T-cell (primary cell): ENCODE measurements around the gene CSRP3. TPM values are rescaled to one million over a fixed set of nuclear protein-coding genes. Genes with fewer than 3 reads are reported as not detected.

ENCODE experiments used
- ATAC-seq, 4 experiments: fragments of 200-7000 bp in 3 of 4; fragments of 150-1000 bp in 1 of 4; cut with Tn5 transposase; replicated peaks in 1 of 4; 1 replicate in 3 of 4; 2 replicates in 1 of 4; pipeline ENCODE4 v1.10.0; 2021; ENCODE audit warnings: moderate library complexity in 3 of 4, mild to moderate bottlenecking in 2 of 4, moderate number of reproducible peaks in 1 of 4
- CTCF ChIA-PET, 2 donors: fragments of 300-600 bp; sonication (Branson Sonifier 250); formaldehyde crosslinking; loops; one replicate each; lab custom pipeline; 2022; ENCODE audit warnings: antibody characterized with exemption in 2 of 2; lab: Charles Lee
- POLR2A ChIA-PET, 2 donors: fragments of 300-600 bp; sonication (Branson Sonifier 250); formaldehyde crosslinking; loops; one replicate each; lab custom pipeline; 2022; ENCODE audit warnings: antibody characterized with exemption in 2 of 2; lab: Charles Lee
- DNase-seq, 35 experiments: peaks; one replicate each; pipeline versions ENCODE4 v3.0.0 to v3.0.0-alpha.2; 2013 to 2023
- H3K27ac ChIP-seq: one replicate; pipeline ENCODE4 v1.5.1; 2013; ENCODE audit warnings: low read length
- H3K27me3 ChIP-seq, 2 experiments: replicated peaks in 1 of 2; 1 replicate in 1 of 2; 2 replicates in 1 of 2; pipeline versions ENCODE4 v1.6.1 to v1.7.0; 2013; ENCODE audit warnings: low read length in 1 of 2, mixed read lengths in 1 of 2; ENCODE audit not compliant: control insufficient read depth in 2 of 2, insufficient read depth in 2 of 2; ENCODE audit errors: extremely low read depth in 1 of 2
- H3K36me3 ChIP-seq, 2 donors: 1 replicate in 1 of 2; 2 replicates in 1 of 2; pipeline versions ENCODE4 v1.6.1 to v1.7.0; 2013; ENCODE audit warnings: low read length in 1 of 2; ENCODE audit not compliant: control insufficient read depth in 2 of 2, insufficient read depth in 1 of 2; ENCODE audit errors: extremely low read depth in 1 of 2
- H3K4me1 ChIP-seq, 2 experiments: 1 replicate in 1 of 2; 2 replicates in 1 of 2; pipeline versions ENCODE4 v1.6.1 to v1.7.0; 2013; ENCODE audit warnings: low read length in 2 of 2, mixed read lengths in 1 of 2; ENCODE audit not compliant: insufficient read depth in 2 of 2, control insufficient read depth in 1 of 2; ENCODE audit errors: extremely low read depth in 1 of 2
- H3K4me3 ChIP-seq, 2 donors: 1 replicate in 1 of 2; 2 replicates in 1 of 2; pipeline versions ENCODE4 v1.5.1 to v1.7.0; 2013; ENCODE audit warnings: mild to moderate bottlenecking in 2 of 2, low read length in 1 of 2, moderate library complexity in 1 of 2; ENCODE audit not compliant: control insufficient read depth in 1 of 2; ENCODE audit errors: extremely low read depth in 1 of 2
- H3K9me3 ChIP-seq: 2 replicates; pipeline ENCODE4 v1.7.0; 2013
- H3K27ac Mint-ChIP-seq, 2 donors: one replicate each; pipeline ENCODE4 v1.8.0; 2020 to 2021; ENCODE audit warnings: mild to moderate bottlenecking in 2 of 2, mixed read lengths in 2 of 2
- H3K27me3 Mint-ChIP-seq, 2 donors: one replicate each; pipeline ENCODE4 v1.8.0; 2021 to 2022; ENCODE audit warnings: mixed read lengths in 2 of 2
- H3K36me3 Mint-ChIP-seq: one replicate; pipeline ENCODE4 v1.8.0; 2021; ENCODE audit warnings: mixed read lengths
- H3K4me1 Mint-ChIP-seq, 3 donors: one replicate each; pipeline ENCODE4 v1.8.0; 2020 to 2022; ENCODE audit warnings: mixed read lengths in 3 of 3, mild to moderate bottlenecking in 1 of 3
- H3K4me3 Mint-ChIP-seq, 3 donors: one replicate each; pipeline ENCODE4 v1.8.0; 2020 to 2022; ENCODE audit warnings: mild to moderate bottlenecking in 3 of 3, mixed read lengths in 3 of 3, moderate library complexity in 3 of 3
- H3K9me3 Mint-ChIP-seq, 3 donors: one replicate each; pipeline ENCODE4 v1.8.0; 2020 to 2022; ENCODE audit warnings: mixed read lengths in 3 of 3
- WGBS: methylation state at CpG from one replicate; pipeline ENCODE4 v1.1.5; 2013; ENCODE audit warnings: missing lambda C conversion rate; ENCODE audit not compliant: insufficient coverage; 5-methylcytosine and 5-hydroxymethylcytosine counted together
- total RNA-seq, 35 experiments: library from RNA in 6 of 35; stranded (reverse) in 6 of 35; fragments of 120-200 nt in 1 of 35; gene quantifications; one replicate each; pipeline versions ENCODE4 v1.2.1 to v1.2.4 and lab custom pipeline; 2013 to 2026

Gene CSRP3
- total RNA-seq, 5 donors from 2014 or later (not counting 1 experiment from before 2014, with no cell fraction given), result not detected

DNA sequence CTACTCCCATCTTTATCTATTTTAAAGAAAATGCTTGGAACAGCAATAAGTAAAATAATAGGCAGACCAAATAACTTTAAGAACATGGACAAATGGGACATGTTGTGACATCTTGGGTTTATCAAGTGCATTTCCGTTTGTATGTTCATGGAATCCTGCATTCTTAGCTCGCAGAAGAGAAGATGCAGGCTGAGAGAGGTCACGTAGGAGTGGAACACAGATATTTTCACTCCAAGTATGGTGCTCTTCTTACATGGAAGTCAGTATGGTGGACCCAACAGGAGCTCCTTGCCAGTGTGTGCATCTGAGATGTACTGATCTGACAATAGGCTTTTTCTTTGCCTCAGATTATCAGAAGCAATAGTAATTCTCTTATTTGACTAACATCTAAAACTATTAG is 37.3 kb upstream of the CSRP3 start:
- Histone ChIP-seq H3K27ac (no peak overlapping the region), H3K4me3 (no peak overlapping the region), H3K4me1 (peaks cover 5 to 20% of the 10 kb centered on the region in 2 experiments), H3K36me3 (no peaks in the 10 kb centered on the region), H3K27me3 (peaks cover 2 to 30% of the 10 kb centered on the region in 2 experiments), H3K9me3 (no peaks in the 10 kb centered on the region)
- WGBS, result 80% methylated on average over 1 of the region's 3 CpGs
- H3K9me3 Mint-ChIP-seq, result no peaks in the 10 kb centered on the region
- H3K4me3 Mint-ChIP-seq, result no peak overlapping the region
- H3K27ac Mint-ChIP-seq, result no peak overlapping the region
- H3K36me3 Mint-ChIP-seq, result no peaks in the 10 kb centered on the region
- no peak for ATAC-seq
- H3K4me1 Mint-ChIP-seq, result peaks cover 9 to 20% (median 15%) of the 10 kb centered on the region in 3 donors
- ChIA-PET POLR2A (no interaction called here), CTCF (interaction anchor here in 1 of 2 donors (0.6 kb wide), 1 partner anchor 315 kb away, joined by 3 read pairs; no protein-coding TSS in a partner anchor)
- H3K27me3 Mint-ChIP-seq, result peaks cover 19 to 29% of the 10 kb centered on the region in 2 donors
- no peak for DNase-seq

DNA sequence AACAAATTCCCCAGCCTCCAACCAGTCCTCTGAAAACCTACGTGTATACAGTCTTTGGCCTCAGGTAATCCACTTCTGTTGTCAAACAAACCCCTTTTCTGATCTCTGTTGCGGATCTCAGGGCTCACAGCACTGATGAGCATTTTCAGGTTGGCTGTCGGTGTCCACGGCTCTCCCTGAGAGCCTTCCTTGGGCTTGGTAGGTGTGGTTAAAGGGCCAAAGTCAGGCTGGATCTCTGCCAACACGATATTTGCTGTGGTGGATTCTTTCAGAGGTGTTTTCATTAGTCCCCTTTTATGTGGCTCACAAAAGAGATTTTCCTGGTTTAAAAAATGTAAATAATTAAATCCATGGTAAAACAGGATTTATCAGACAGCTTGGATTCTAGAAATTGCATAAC is 36.0 kb upstream of the CSRP3 start:
- Histone ChIP-seq H3K27ac (no peak overlapping the region), H3K4me1 (peaks cover 5 to 20% of the 10 kb centered on the region in 2 experiments), H3K9me3 (no peaks in the 10 kb centered on the region), H3K4me3 (no peak overlapping the region), H3K27me3 (peaks cover 2 to 24% of the 10 kb centered on the region in 2 experiments), H3K36me3 (no peaks in the 10 kb centered on the region)
- ATAC-seq (no peak), DNase-seq (no peak)
- no peak overlapping the region for H3K4me3 Mint-ChIP-seq
- H3K27ac Mint-ChIP-seq, result no peak overlapping the region
- CTCF ChIA-PET, result no interaction called here
- H3K27me3 Mint-ChIP-seq, result peaks cover 10 to 18% of the 10 kb centered on the region in 2 donors
- peaks cover 9 to 20% (median 15%) of the 10 kb centered on the region in 3 donors for H3K4me1 Mint-ChIP-seq
- WGBS, result no CpG with 5 or more reads among the region's 5 CpGs
- no peaks in the 10 kb centered on the region for H3K36me3 Mint-ChIP-seq
- POLR2A ChIA-PET, result no interaction called here
- H3K9me3 Mint-ChIP-seq, result no peaks in the 10 kb centered on the region

DNA sequence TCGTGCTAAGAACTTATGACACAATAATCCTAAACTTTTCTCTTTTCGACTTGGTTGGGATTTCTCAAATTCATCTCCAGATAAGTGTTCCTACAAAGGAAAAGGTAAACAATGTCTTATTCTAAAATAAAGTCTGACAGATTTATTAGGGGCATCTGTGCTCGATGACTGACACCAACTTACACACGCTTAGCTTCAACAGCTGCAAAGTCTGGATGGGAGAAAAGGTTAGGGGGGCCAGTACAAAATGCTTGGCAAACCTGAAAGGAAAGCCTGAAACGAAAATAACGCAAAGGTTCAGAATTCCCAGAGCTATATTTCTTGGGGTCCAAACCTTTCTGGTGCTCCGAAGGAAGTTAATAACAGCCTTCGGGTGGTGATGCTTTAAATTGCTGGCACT is 35.6 kb upstream of the CSRP3 start:
- Mint-ChIP-seq H3K9me3 (no peaks in the 10 kb centered on the region), H3K4me3 (no peak overlapping the region), H3K27ac (no peak overlapping the region), H3K4me1 (peaks cover 6 to 16% (median 12%) of the 10 kb centered on the region in 3 donors), H3K36me3 (no peaks in the 10 kb centered on the region), H3K27me3 (peaks cover 5 to 14% of the 10 kb centered on the region in 2 donors)
- no peaks in the 10 kb centered on the region for H3K36me3 ChIP-seq
- H3K9me3 ChIP-seq, result no peaks in the 10 kb centered on the region
- H3K4me3 ChIP-seq, result no peak overlapping the region
- H3K27me3 ChIP-seq, result peaks cover 2 to 19% of the 10 kb centered on the region in 2 experiments
- H3K27ac ChIP-seq, result no peak overlapping the region
- CTCF ChIA-PET, result no interaction called here
- DNase-seq (no peak), ATAC-seq (no peak)
- 98% methylated on average over 5 of the region's 8 CpGs for WGBS
- peaks cover 5 to 16% of the 10 kb centered on the region in 2 experiments for H3K4me1 ChIP-seq
- POLR2A ChIA-PET, result no interaction called here

GRCh38 chr11:19234231-19234817 is 32.5 kb upstream of the CSRP3 start:
- H3K4me3 Mint-ChIP-seq, result no peak overlapping the region

GRCh38 chr11:19232910-19233503 is 31.2 kb upstream of the CSRP3 start:
- no peaks in the 10 kb centered on the region for H3K4me1 ChIP-seq
- H3K9me3 ChIP-seq, result no peaks in the 10 kb centered on the region
- ChIA-PET POLR2A (no interaction called here), CTCF (interaction anchor here in 1 of 2 donors (0.5 kb wide), 1 partner anchor 158 kb away, joined by 3 read pairs; no protein-coding TSS in a partner anchor)
- H3K27me3 ChIP-seq, result no peaks in the 10 kb centered on the region
- no peak for DNase-seq
- no peak overlapping the region for H3K4me3 ChIP-seq
- no peak overlapping the region for H3K27ac ChIP-seq
- no peak overlapping the region for H3K27ac Mint-ChIP-seq
- H3K4me3 Mint-ChIP-seq, result no peak overlapping the region
- no peaks in the 10 kb centered on the region for H3K36me3 Mint-ChIP-seq
- H3K4me1 Mint-ChIP-seq, result peaks cover 0 to 6% (median 0%) of the 10 kb centered on the region in 3 donors
- H3K9me3 Mint-ChIP-seq, result no peaks in the 10 kb centered on the region
- H3K27me3 Mint-ChIP-seq, result no peaks in the 10 kb centered on the region
- no peaks in the 10 kb centered on the region for H3K36me3 ChIP-seq
- ATAC-seq, result no peak
- 83% methylated on average over 1 of the region's 6 CpGs for WGBS

More at GRCh38 chr11:19234231-19234817, 32.5 kb upstream of the CSRP3 start:
- no peaks in the 10 kb centered on the region for H3K27me3 Mint-ChIP-seq
- no peaks in the 10 kb centered on the region for H3K36me3 ChIP-seq
- WGBS, result 80% methylated on average over 1 of the region's 5 CpGs
- no peaks in the 10 kb centered on the region for H3K36me3 Mint-ChIP-seq
- H3K4me3 ChIP-seq, result no peak overlapping the region
- H3K4me1 Mint-ChIP-seq, result peaks cover 0 to 9% (median 0%) of the 10 kb centered on the region in 3 donors
- DNase-seq, result no peak
- CTCF ChIA-PET, result interaction anchor here in 1 of 2 donors (0.6 kb wide), 2 partner anchors 17 to 24 kb away, joined by 3 to 5 read pairs; no protein-coding TSS in a partner anchor
- POLR2A ChIA-PET, result no interaction called here
- H3K27ac Mint-ChIP-seq, result no peak overlapping the region
- no peaks in the 10 kb centered on the region for H3K4me1 ChIP-seq
- H3K9me3 Mint-ChIP-seq, result no peaks in the 10 kb centered on the region
- H3K27me3 ChIP-seq, result no peaks in the 10 kb centered on the region
- no peaks in the 10 kb centered on the region for H3K9me3 ChIP-seq
- ATAC-seq, result no peak
- no peak overlapping the region for H3K27ac ChIP-seq

DNA sequence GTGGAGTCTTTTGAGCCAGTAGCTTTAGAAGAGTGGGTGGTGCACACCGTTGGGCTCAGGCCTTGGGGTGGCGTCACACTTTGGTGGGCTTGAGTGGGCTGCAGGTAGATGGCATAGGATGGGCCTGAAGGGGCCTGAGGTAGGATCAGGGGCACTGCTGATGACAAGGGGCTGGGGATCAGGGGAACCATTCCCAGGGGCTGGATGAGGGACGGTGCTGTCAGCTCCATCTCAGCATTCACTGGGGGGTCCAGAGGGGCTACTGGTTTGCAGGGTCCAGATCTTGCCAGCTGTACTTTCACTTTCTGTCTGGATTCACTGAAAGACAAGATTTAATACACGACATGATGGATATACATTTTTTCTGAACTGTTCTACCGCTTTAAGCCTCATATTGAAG is 27.9 kb upstream of the CSRP3 start:
- Histone ChIP-seq H3K36me3 (no peaks in the 10 kb centered on the region), H3K9me3 (no peaks in the 10 kb centered on the region), H3K4me1 (no peaks in the 10 kb centered on the region), H3K4me3 (no peak overlapping the region), H3K27me3 (no peaks in the 10 kb centered on the region), H3K27ac (no peak overlapping the region)
- POLR2A ChIA-PET, result no interaction called here
- H3K9me3 Mint-ChIP-seq, result no peaks in the 10 kb centered on the region
- H3K4me1 Mint-ChIP-seq, result peaks cover 0 to 6% (median 0%) of the 10 kb centered on the region in 3 donors
- H3K27ac Mint-ChIP-seq, result no peak overlapping the region
- no peak overlapping the region for H3K4me3 Mint-ChIP-seq
- no peak for DNase-seq
- WGBS, result 91% methylated on average over 1 of the region's 5 CpGs
- no peaks in the 10 kb centered on the region for H3K36me3 Mint-ChIP-seq
- ATAC-seq, result no peak
- no peaks in the 10 kb centered on the region for H3K27me3 Mint-ChIP-seq
- CTCF ChIA-PET, result no interaction called here
